Trophoblast cell (in vitro differentiated cells and primary cell): ENCODE measurements around the gene RBBP5.

Experiments used
- DNase-seq, 2 donors: peaks; one replicate each; pipeline ENCODE4 v3.0.0-alpha.2; 2016
- H2AFZ ChIP-seq: 2 replicates; pipeline ENCODE4 v1.6.1; 2013; ENCODE audit warnings: low read length, moderate library complexity, mild to moderate bottlenecking; ENCODE audit not compliant: insufficient read depth, poor library complexity
- H2AK5ac ChIP-seq: 2 replicates; pipeline ENCODE4 v1.6.1; 2013; ENCODE audit warnings: mild to moderate bottlenecking, low read length
- H2BK120ac ChIP-seq: 2 replicates; pipeline ENCODE4 v1.6.1; 2013; ENCODE audit warnings: low read length, mild to moderate bottlenecking, moderate library complexity; ENCODE audit not compliant: insufficient read depth, poor library complexity
- H2BK12ac ChIP-seq: 2 replicates; pipeline ENCODE4 v1.6.1; 2013; ENCODE audit warnings: mild to moderate bottlenecking, low read length, moderate library complexity
- H2BK5ac ChIP-seq: 2 replicates; pipeline ENCODE4 v1.6.1; 2013; ENCODE audit warnings: low read length, low read depth, moderate library complexity, mild to moderate bottlenecking; ENCODE audit not compliant: poor library complexity
- H3K14ac ChIP-seq: 2 replicates; pipeline ENCODE4 v1.6.1; 2013; ENCODE audit warnings: mild to moderate bottlenecking, low read length
- H3K18ac ChIP-seq: 2 replicates; pipeline ENCODE4 v1.6.1; 2013; ENCODE audit warnings: mild to moderate bottlenecking, low read length
- H3K23ac ChIP-seq: 2 replicates; pipeline ENCODE4 v1.6.1; 2013; ENCODE audit warnings: low read length
- H3K27ac ChIP-seq: 2 replicates; pipeline ENCODE4 v1.5.1; 2013; ENCODE audit warnings: low read depth, mild to moderate bottlenecking, inconsistent platforms, low read length, moderate library complexity
- H3K27me3 ChIP-seq: 2 replicates; pipeline ENCODE4 v1.6.1; 2013; ENCODE audit warnings: inconsistent platforms, mild to moderate bottlenecking, low read length, moderate library complexity; ENCODE audit not compliant: insufficient read depth
- H3K36me3 ChIP-seq, 2 experiments: 1 replicate in 1 of 2; 2 replicates in 1 of 2; pipeline ENCODE4 v1.6.1; 2013; ENCODE audit warnings: low read length in 2 of 2, mild to moderate bottlenecking in 2 of 2, moderate library complexity in 1 of 2; ENCODE audit not compliant: insufficient read depth in 2 of 2, control insufficient read depth in 1 of 2
- H3K4ac ChIP-seq: 2 replicates; pipeline ENCODE4 v1.6.1; 2013; ENCODE audit warnings: low read depth, mild to moderate bottlenecking, low read length, moderate library complexity
- H3K4me1 ChIP-seq, 2 experiments: 1 replicate in 1 of 2; 2 replicates in 1 of 2; pipeline ENCODE4 v1.6.1; 2013; ENCODE audit warnings: low read length in 2 of 2, mild to moderate bottlenecking in 2 of 2, moderate library complexity in 1 of 2; ENCODE audit not compliant: insufficient read depth in 2 of 2, control insufficient read depth in 1 of 2
- H3K4me2 ChIP-seq: 2 replicates; pipeline ENCODE4 v1.6.1; 2013; ENCODE audit warnings: inconsistent platforms, mild to moderate bottlenecking, low read length, moderate library complexity
- H3K4me3 ChIP-seq: 2 replicates; pipeline ENCODE4 v1.5.1; 2013; ENCODE audit warnings: mild to moderate bottlenecking, low read depth, low read length, inconsistent platforms
- H3K79me1 ChIP-seq: one replicate; pipeline ENCODE4 v1.6.1; 2013; ENCODE audit warnings: low read length
- H3K79me2 ChIP-seq: 2 replicates; pipeline ENCODE4 v1.6.1; 2013; ENCODE audit warnings: low read length, mild to moderate bottlenecking; ENCODE audit not compliant: control insufficient read depth, insufficient read depth, poor library complexity
- H3K9ac ChIP-seq: 2 replicates; pipeline ENCODE4 v1.6.1; 2013; ENCODE audit warnings: mild to moderate bottlenecking, low read length
- H3K9me3 ChIP-seq: 2 replicates; pipeline ENCODE4 v1.6.1; 2013; ENCODE audit warnings: low read depth, mild to moderate bottlenecking, control low read depth, inconsistent platforms, low read length; ENCODE audit not compliant: insufficient read depth
- H4K12ac ChIP-seq: 2 replicates; pipeline ENCODE4 v1.6.1; 2013; ENCODE audit warnings: low read depth, mild to moderate bottlenecking, low read length, moderate library complexity
- H4K8ac ChIP-seq: 2 replicates; pipeline ENCODE4 v1.6.1; 2013; ENCODE audit warnings: low read depth, mild to moderate bottlenecking, low read length, moderate library complexity
- H4K91ac ChIP-seq: one replicate; pipeline ENCODE4 v1.6.1; 2013; ENCODE audit warnings: low read depth, mild to moderate bottlenecking, low read length, moderate library complexity
- WGBS: extraction: QIAGEN DNeasy Blood & Tissue Kit; methylation state at CpG from one replicate; pipeline ENCODE4 v1.1.7; 2013; ENCODE audit warnings: missing lambda C conversion rate; ENCODE audit not compliant: insufficient read length, insufficient coverage; ENCODE audit errors: extremely low coverage; 5-methylcytosine and 5-hydroxymethylcytosine counted together

RBBP5 gene

DNA sequence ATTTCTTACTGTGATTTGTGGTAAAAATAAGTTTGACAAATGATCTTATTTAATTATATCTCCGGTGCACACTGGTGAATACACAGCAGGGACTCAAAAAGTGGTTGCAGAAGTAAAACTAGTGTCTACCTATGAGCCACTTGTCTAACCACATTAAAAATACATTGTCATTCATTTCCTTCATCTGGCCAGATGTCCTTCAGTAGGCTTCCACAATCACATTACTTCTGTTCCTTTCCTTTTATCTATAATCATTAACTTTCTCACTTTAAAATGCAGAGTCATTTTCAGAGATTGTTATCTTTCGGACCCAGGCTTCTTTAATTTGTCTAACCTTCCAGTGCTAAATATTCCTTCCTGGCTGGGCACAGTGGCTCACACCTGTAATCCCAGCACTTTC lies 3.0 kb downstream of the RBBP5 start:
- peaks cover 7% of the 10 kb centered on the region in 2 experiments for H3K36me3 ChIP-seq
- WGBS = no CpG with 5 or more reads among the region's 2 CpGs
- no peak overlapping the region for H4K91ac ChIP-seq
- H2BK12ac ChIP-seq = no peak overlapping the region
- no peak overlapping the region for H2AFZ ChIP-seq
- H3K79me1 ChIP-seq = peaks cover 3% of the 10 kb centered on the region
- no peak overlapping the region for H3K4me2 ChIP-seq
- no peak overlapping the region for H4K12ac ChIP-seq
- no peak overlapping the region for H3K27ac ChIP-seq
- no peak overlapping the region for H3K23ac ChIP-seq
- H3K4me3 ChIP-seq = no peak overlapping the region
- H3K9ac ChIP-seq = no peak overlapping the region
- H3K4ac ChIP-seq = no peak overlapping the region
- H3K27me3 ChIP-seq = no peaks in the 10 kb centered on the region
- H4K8ac ChIP-seq = no peak overlapping the region
- no peak overlapping the region for H2AK5ac ChIP-seq
- no peak overlapping the region for H3K14ac ChIP-seq
- H3K9me3 ChIP-seq = no peaks in the 10 kb centered on the region
- no peak for DNase-seq
- no peak overlapping the region for H3K18ac ChIP-seq
- no peak overlapping the region for H2BK120ac ChIP-seq
- peaks cover 2 to 6% of the 10 kb centered on the region in 2 experiments for H3K4me1 ChIP-seq
- no peak overlapping the region for H2BK5ac ChIP-seq
- peaks cover 8% of the 10 kb centered on the region for H3K79me2 ChIP-seq

DNA sequence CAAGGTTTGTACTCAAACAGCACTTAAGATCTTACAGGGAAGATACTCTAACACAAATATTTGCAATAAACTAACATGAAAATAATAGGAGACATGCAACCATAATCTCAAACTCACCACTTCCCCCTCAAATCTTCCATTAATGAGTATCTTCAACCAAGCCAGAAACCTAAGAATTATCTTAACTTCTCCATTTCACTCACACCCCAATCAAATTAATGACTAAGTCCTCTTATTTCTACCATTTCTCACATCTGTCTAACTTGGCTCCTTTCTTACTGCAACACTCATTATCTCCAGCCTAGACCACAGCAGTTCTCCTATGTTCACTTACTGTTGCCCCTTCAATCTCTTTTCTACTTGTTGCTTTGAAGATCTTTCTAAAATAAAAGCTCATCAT lies 10.4 kb downstream of the RBBP5 start:
- Histone ChIP-seq H3K4me1 (no peaks in the 10 kb centered on the region), H3K79me2 (no peaks in the 10 kb centered on the region), H3K4me2 (no peak overlapping the region), H2AFZ (no peak overlapping the region), H2BK5ac (no peak overlapping the region), H2BK12ac (no peak overlapping the region), H2AK5ac (no peak overlapping the region), H3K23ac (no peak overlapping the region), H3K4ac (no peak overlapping the region), H3K9me3 (no peaks in the 10 kb centered on the region), H3K27ac (no peak overlapping the region), H2BK120ac (no peak overlapping the region), H4K12ac (no peak overlapping the region), H3K18ac (no peak overlapping the region), H3K27me3 (no peaks in the 10 kb centered on the region), H3K36me3 (peaks cover 8 to 12% of the 10 kb centered on the region in 2 experiments), H4K91ac (no peak overlapping the region), H3K4me3 (no peak overlapping the region), H3K79me1 (no peaks in the 10 kb centered on the region), H4K8ac (no peak overlapping the region), H3K14ac (no peak overlapping the region), H3K9ac (no peak overlapping the region)
- DNase-seq = no peak

DNA sequence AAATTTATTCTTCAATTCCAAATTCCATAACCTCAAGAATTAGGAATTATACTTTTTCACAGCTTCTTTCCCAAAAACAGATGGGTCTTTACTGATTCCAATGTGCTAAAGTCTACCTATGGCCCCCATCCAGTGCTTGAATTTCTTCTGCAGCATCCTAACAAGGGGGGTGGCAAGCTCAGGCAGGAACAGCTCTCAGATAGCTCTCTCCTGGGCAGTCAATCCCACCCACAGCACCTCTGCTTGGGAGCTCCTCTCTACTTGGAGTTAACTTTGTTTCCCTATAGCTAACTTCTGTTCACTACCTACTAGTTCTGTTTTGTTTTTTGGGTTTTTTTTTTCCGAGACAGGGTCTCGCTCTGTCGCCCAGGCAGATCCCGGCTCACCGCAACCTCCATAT lies 12.1 kb downstream of the RBBP5 start:
- Histone ChIP-seq H3K79me1 (no peaks in the 10 kb centered on the region), H3K14ac (no peak overlapping the region), H4K12ac (no peak overlapping the region), H4K91ac (no peak overlapping the region), H3K9me3 (no peaks in the 10 kb centered on the region), H2AK5ac (no peak overlapping the region), H3K4me2 (no peak overlapping the region), H3K9ac (no peak overlapping the region), H3K27ac (no peak overlapping the region), H3K27me3 (no peaks in the 10 kb centered on the region), H2BK120ac (no peak overlapping the region), H3K23ac (no peak overlapping the region), H2AFZ (no peak overlapping the region), H3K79me2 (no peaks in the 10 kb centered on the region), H4K8ac (no peak overlapping the region), H3K36me3 (peaks cover 10 to 20% of the 10 kb centered on the region in 2 experiments), H2BK5ac (no peak overlapping the region), H2BK12ac (no peak overlapping the region), H3K4ac (no peak overlapping the region), H3K4me1 (no peaks in the 10 kb centered on the region), H3K4me3 (no peak overlapping the region), H3K18ac (no peak overlapping the region)
- DNase-seq = no peak
- WGBS = no CpG with 5 or more reads among the region's 5 CpGs

DNA sequence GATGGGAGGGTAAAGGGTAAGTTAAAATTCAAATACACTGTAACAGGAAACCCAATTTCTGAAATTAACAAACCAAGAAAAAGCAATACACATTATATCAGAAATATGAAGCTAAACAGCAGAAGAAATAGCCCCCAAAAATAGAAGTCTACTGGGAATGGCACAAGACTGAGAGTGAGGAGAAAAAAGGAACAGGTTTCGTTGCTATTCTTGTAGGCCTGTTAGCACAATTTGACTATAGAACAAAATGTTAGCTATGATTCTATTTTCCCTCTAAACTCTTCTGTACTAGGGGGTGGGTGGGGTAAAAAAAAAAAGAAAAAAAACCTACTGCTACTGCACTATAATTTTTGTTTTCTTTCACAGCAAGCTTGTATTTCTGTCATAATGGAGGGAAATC lies 12.5 kb downstream of the RBBP5 start:
- no CpG with 5 or more reads among the region's 1 CpG for WGBS
- no peak overlapping the region for H4K8ac ChIP-seq
- peaks cover 14 to 23% of the 10 kb centered on the region in 2 experiments for H3K36me3 ChIP-seq
- no peaks in the 10 kb centered on the region for H3K79me1 ChIP-seq
- no peak overlapping the region for H4K91ac ChIP-seq
- no peak overlapping the region for H2BK12ac ChIP-seq
- H2AK5ac ChIP-seq = no peak overlapping the region
- no peak overlapping the region for H3K4me2 ChIP-seq
- no peak overlapping the region for H3K4me3 ChIP-seq
- no peak overlapping the region for H2AFZ ChIP-seq
- H3K23ac ChIP-seq = no peak overlapping the region
- no peak overlapping the region for H2BK5ac ChIP-seq
- no peaks in the 10 kb centered on the region for H3K27me3 ChIP-seq
- H3K9ac ChIP-seq = no peak overlapping the region
- no peak overlapping the region for H3K4ac ChIP-seq
- H3K27ac ChIP-seq = no peak overlapping the region
- no peaks in the 10 kb centered on the region for H3K79me2 ChIP-seq
- H3K9me3 ChIP-seq = no peaks in the 10 kb centered on the region
- no peak overlapping the region for H3K18ac ChIP-seq
- H3K4me1 ChIP-seq = no peaks in the 10 kb centered on the region
- H3K14ac ChIP-seq = no peak overlapping the region
- no peak overlapping the region for H4K12ac ChIP-seq
- no peak overlapping the region for H2BK120ac ChIP-seq
- DNase-seq = no peak
